8988T (cell line): ENCODE results near the gene PLA2R1.

Experiments
- DNase-seq: peaks from one replicate; pipeline ENCODE4 v3.0.0; 2011

Gene PLA2R1

DNA sequence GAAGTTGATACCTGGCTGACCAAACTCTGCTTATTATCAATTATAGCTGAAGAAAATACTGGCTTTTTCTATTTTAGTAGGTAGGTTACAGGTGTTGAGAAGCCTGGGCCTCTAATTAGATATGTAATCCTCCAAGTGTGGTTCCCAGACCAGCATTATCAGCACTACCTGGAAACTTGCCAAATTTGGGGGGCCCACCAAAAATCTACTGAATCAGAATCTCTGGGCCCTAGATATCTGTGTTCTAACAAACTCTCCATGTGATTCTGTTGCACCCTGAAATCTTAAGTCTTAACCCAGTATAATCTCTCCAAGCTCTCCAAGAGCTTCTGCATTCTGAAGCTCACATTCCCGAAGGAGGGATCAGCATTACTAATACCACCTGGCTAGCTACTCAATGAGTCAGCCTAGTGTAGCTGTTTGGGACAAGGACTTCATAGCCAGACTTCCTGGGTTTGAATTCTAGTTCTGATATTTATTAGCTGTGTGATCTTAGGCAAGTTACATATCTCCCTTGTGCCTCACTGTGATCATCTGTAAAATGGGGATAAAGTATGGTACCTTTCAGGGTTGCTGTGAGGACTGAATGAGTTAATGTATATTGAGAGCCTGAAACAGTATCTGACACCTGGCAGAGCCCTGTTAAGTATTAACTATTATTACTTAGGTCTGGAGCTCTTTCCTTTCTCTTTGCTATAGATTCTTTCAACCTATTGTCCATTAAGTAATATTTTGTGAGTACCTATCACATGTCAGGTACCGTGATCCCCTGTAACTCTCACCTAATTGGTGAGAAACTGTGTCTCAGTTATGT is 170.3 kb downstream of the PLA2R1 start:
- DNase-seq, result no peak

DNA sequence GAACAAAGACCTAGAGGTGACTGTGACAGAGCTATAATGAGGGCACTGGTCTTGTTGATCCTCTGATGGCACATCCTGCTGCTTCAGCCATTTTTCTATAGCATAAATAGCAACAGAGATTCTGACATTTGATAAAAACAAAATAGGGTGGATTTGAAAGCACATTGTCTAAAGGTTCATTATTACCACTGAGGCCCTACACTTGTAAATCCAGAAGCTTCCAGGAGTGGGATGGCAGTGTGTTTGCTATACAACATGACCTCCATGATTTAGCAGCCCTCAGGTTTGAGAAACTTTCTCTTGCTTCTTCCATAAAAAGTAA is 171.2 kb downstream of the PLA2R1 start:
- DNase-seq, result no peak

DNA sequence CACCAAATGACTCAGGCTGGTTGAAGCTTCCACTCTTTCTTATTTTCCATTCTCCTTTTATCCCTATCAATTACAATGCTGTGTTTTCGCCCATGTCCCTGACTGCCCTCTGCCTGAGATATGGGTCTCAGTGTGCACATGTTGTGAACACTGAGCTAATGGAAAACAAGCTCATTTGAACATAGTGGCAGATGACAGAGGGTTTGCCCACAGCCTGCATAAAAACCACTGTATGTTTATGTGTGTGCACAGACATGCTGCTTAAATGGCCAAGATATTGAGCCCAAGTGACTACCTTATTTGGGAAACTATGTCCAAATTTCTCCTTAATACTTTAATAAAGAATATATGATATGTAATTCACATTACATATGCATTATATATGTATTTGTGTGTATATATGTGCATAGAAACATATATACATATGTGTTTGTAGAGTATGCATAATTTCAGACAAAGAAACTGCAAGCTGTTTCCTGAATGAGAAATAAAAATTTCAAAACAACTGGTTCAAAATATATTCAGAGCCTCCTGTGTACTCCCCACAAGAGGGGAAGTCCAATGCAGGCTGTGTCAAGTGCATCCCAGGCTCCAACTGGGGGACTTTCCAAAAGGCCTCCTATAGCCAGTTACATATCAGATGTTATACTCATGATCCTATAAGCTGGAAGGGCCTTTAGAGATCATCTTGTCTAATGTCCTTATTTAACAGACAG is 171.7 kb downstream of the PLA2R1 start:
- DNase-seq, result no peak

DNA sequence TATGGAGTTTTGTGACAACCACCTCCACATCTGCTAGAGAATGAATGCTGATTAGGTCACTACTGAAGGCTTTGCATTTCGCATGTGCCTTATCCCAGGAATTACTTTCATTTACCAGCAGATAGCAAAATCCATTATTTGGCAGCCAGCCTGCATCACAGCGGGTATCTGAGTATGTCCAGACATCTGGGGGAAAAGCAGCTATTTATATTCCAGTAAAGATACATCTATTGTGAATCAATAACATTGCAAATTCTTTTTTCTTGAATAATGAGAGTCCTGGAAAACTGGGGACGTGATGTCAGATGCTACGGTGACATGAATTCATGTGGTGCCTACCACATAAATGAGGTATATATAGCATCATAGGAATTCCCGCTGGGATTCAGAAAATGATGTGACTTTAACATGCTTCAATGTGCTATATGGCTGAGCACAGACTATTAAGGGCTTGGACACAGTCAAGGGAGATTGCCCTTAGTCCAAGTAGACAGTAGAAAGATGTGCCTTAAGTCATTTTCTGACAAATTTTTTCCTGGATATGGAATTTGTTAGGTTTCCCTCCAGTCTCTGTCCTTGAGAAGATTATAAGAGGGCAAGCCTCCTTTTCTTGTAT is 180.2 kb downstream of the PLA2R1 start:
- no peak for DNase-seq
